GM12891 (cell line): ENCODE results near the gene NLRX1.

ENCODE experiments used
- DNase-seq: peaks from one replicate; pipeline ENCODE4 v3.0.0; 2011; ENCODE audit warnings: low spot score; ENCODE audit not compliant: insufficient read length
- FAIRE-seq: peaks from 2 replicates; lab custom pipeline; 2011; peaks lifted over from hg19 to GRCh38; lab: Jason Lieb, UNC
- PAX5 ChIP-seq: IDR thresholded peaks from 2 replicates; pipeline ENCODE4 v1.6.1; 2011; ENCODE audit warnings: low read length, moderate library complexity, mild to moderate bottlenecking; ENCODE audit not compliant: insufficient read depth, severe bottlenecking
- POLR2A ChIP-seq: IDR thresholded peaks from 2 replicates; pipeline ENCODE4 v1.6.1; 2011; ENCODE audit warnings: low read depth, low read length, control low read depth
- POLR2AphosphoS5 ChIP-seq: IDR thresholded peaks from 2 replicates; pipeline ENCODE4 v1.6.1; 2011; ENCODE audit warnings: low read depth, low read length, control low read depth
- POU2F2 ChIP-seq: IDR thresholded peaks from 2 replicates; pipeline ENCODE4 v1.6.1; 2011; ENCODE audit warnings: low read depth, mild to moderate bottlenecking, control low read depth, low read length, moderate library complexity
- SPI1 ChIP-seq: IDR thresholded peaks from 2 replicates; pipeline ENCODE4 v1.6.1; 2011; ENCODE audit warnings: low read depth, low read length, control low read depth
- TAF1 ChIP-seq: IDR thresholded peaks from 2 replicates; pipeline ENCODE4 v1.6.1; 2011; ENCODE audit warnings: low read depth, low read length, control low read depth

Gene NLRX1

DNA sequence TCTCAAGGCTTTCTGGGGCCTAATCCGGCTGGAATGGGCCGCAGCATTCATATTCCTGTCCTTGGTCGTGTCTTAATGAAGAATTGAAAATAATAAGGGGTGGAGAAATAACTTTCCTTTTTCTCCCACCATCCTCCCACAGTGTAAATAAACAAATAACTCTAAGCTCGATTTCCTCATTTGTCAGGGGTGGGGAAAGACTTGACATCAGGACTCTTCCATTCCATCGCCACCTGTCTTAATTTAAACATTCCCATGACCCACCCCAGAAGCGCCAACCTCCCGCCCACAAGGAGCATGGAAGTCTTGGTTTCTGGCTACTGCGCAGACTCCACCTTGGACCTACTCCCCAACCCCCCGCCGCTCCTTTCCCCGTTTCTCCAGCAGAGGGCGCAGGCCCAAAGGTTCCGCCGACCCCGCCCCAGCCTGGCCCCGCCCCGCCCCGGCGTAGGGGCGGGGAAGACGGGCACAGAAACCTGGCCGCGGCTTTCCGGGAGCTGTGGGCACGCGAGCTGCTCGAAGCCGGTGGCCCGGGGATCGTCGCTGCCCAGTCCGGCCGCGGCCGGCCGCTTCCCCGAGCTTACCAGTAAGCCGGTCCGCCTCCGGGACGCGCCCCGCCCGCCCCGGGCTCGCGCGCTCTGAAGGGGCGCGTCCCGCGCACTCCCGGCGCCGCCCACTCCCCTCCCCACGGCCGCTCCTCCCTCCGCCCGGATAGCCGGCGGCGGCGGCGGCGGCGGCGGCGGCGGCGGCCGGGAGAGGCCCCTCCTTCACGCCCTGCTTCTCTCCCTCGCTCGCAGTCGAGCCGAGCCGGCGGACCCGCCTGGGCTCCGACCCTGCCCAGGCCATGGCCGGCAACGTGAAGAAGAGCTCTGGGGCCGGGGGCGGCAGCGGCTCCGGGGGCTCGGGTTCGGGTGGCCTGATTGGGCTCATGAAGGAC is 37.3 kb downstream of the NLRX1 start, which contains the start of gene CBL:
CBL (plus strand) TSS at position 766 of the 937 bp plus-strand sequence; CDS start at position 845, 79 bp downstream.
- FAIRE-seq: peak; percentile 86
- TF ChIP-seq TAF1: no peak
- TF ChIP-seq POLR2A: no peak
- TF ChIP-seq POU2F2: no peak
- TF ChIP-seq SPI1: no peak
- TF ChIP-seq POLR2AphosphoS5: no peak
- no peak for TF ChIP-seq PAX5

GRCh38 chr11:119206511-119207414 is 38.2 kb downstream of the NLRX1 start:
- no peak for DNase-seq
- FAIRE-seq: peak; percentile 86
- 0 out of 2 replicates have a peak, but pooled peaks have one; percentile 6 for TF ChIP-seq TAF1
- no peak for TF ChIP-seq POLR2AphosphoS5
- TF ChIP-seq POLR2A: no peak
- no peak for TF ChIP-seq POU2F2
- peak; percentile 36 for TF ChIP-seq SPI1

More for the DNA sequence above, 37.3 kb downstream of the NLRX1 start, which contains the start of gene CBL:
- DNase-seq: peak; percentile 84

DNA sequence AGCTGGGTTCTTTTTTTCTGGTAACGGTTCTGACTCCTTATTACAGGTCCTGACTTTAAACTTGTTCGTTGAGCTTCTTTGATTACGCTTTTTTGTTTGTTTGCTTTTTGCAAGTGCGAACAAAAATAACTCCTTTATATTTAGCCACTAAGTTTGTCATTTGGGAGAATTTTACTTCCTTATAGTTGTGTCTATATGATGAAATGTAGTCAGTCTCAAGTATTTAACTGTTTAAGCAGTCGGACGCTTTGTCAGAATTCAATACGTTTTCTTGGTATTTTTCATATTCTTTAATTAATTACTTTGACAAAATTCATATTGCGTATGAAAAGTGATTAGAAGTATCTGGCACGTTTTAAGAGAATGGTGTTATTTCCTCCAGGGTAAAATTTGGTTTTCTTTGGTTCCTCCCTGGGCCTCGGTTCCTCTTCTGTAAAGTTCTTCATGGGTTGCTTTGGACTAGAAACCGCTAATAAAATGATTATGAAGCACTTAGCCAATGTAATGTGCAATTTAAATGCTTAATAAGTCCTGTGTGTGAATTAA is 39.0 kb downstream of the NLRX1 start:
- peak; percentile 44 for TF ChIP-seq SPI1
- TF ChIP-seq TAF1: no peak
- FAIRE-seq: no peak
- no peak for DNase-seq

GRCh38 chr11:119209186-119209585 is 40.7 kb downstream of the NLRX1 start:
- FAIRE-seq (no peak), DNase-seq (no peak)
- TF ChIP-seq TAF1: no peak
- no peak for TF ChIP-seq SPI1
- no peak for TF ChIP-seq POLR2A
- no peak for TF ChIP-seq POU2F2
- TF ChIP-seq PAX5: no peak
- no peak for TF ChIP-seq POLR2AphosphoS5

GRCh38 chr11:119210050-119210449 is 41.5 kb downstream of the NLRX1 start:
- FAIRE-seq (no peak), DNase-seq (no peak)
- TF ChIP-seq POU2F2: no peak
- no peak for TF ChIP-seq TAF1
- TF ChIP-seq POLR2A: no peak
- TF ChIP-seq PAX5: no peak
- TF ChIP-seq POLR2AphosphoS5: no peak
- no peak for TF ChIP-seq SPI1

DNA sequence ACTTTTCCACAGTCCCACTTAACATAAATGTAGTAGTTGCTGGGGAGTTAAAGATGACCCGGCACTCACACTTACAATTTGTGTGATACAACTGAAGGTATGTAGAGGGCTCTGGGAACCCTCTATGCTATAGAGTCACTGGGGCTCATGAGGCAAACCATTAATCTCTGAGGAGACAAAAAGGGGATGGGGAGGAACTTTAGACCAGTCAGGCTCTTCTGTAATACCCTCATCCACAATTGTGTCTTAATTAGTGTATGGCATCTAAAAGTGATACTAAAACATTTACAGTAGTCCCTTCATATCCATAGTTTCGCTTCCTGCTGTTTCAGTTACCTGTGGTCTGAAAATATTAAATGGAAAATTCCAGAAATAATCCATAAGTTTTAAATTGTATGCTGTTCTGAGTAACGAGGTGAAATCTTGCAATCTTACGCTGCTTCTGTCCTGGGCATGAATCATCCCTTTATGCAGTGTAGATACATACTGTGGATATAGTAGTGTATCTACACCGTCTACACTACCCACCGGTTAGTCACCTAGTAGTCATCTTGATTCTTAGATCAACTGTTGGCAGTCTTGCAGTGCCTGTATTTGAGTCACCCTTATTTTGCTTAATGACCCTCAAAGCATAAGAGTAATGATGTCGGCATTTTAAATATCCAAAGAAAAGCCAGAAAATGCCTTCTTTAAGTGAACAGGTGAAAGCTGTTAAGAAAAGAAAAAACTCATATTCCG is 49.8 kb downstream of the NLRX1 start:
- FAIRE-seq (no peak), DNase-seq (no peak)
- TF ChIP-seq POLR2AphosphoS5 (no peak), POU2F2 (no peak), PAX5 (no peak), POLR2A (no peak)

DNA sequence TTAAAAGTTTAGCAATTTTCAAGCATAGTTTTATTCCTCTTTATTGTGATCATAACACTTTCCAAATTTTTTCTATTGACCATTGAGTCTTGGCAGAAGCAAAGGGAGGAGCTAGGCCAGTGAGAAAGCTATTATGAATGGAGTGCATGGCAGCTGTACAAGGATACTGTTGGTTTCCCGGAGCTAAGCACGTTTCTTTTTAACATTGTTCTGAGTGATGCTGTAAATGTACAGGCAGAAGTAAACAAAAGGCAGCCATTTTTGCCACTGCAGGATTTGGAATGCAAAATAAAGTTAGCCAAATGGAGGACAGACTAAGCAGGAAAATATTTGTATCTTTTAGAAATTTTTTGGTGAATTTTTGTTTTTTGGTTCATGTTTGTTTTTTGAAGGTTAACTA is 53.8 kb downstream of the NLRX1 start:
- no peak for FAIRE-seq
- DNase-seq: no peak

GRCh38 chr11:119222891-119223290 is 54.4 kb downstream of the NLRX1 start:
- TF ChIP-seq SPI1: no peak
- no peak for TF ChIP-seq PAX5
- TF ChIP-seq TAF1: no peak
- TF ChIP-seq POLR2A: no peak
- no peak for TF ChIP-seq POLR2AphosphoS5
- TF ChIP-seq POU2F2: no peak
- FAIRE-seq (no peak), DNase-seq (no peak)

More for the DNA sequence above, 53.8 kb downstream of the NLRX1 start:
- no peak for TF ChIP-seq PAX5
- no peak for TF ChIP-seq TAF1
- TF ChIP-seq POLR2AphosphoS5: no peak
- no peak for TF ChIP-seq POLR2A
- no peak for TF ChIP-seq POU2F2
- no peak for TF ChIP-seq SPI1
